OCI-LY1 (cell line): ENCODE results near the gene IFT43.

Experiments
- EZH2 ChIP-seq: fragments of 200-600 bp; sonication (generic), shearing (Covaris generic); IDR thresholded peaks from 2 replicates; pipeline ENCODE4 v1.8.0; 2017; ENCODE audit warnings: borderline replicate concordance, mixed run types, mild to moderate bottlenecking, antibody characterized with exemption, low read length, moderate library complexity, mixed read lengths
- TF ChIP-seq, protein P1 (sequence below): fragments of 200-600 bp; sonication (generic), shearing (Covaris generic); IDR thresholded peaks from 2 replicates; pipeline ENCODE4 v1.5.1; 2017; ENCODE audit warnings: mild to moderate bottlenecking, antibody characterized with exemption, low read length, moderate library complexity, mixed read lengths

DNA sequence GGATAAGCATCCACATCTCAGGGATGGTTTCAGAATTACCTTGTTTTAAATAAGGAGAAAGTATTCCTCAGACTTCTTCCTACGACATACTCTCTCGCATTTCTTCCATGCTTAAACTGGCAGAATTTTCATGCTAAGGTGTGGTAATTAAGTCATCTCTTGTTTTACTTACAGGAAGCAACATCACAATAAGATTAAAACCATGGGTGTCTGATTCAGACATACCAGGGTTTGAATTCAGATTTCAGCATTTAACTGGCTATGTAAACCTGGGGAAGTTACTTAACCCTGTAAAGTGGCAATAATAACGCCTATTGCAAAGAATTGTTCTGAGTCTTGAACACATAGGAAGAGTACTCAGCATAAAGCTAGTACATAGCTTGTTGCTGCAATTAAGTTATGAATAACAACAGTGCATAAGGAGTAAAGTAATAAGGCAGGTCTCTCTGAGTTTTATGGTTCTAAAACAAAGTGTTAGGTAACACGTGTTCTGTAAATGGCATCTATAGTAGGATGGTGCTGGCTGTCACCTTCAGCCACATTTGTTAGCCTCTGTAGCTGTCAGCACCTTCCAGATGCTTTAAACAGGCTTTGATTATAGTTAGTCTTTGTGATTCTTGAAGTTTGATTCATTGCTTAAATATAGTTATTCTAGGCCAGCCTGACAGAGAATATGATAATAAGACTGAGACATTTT, 38.8 kb downstream of the IFT43 start:
- TF ChIP-seq, protein P1, sequence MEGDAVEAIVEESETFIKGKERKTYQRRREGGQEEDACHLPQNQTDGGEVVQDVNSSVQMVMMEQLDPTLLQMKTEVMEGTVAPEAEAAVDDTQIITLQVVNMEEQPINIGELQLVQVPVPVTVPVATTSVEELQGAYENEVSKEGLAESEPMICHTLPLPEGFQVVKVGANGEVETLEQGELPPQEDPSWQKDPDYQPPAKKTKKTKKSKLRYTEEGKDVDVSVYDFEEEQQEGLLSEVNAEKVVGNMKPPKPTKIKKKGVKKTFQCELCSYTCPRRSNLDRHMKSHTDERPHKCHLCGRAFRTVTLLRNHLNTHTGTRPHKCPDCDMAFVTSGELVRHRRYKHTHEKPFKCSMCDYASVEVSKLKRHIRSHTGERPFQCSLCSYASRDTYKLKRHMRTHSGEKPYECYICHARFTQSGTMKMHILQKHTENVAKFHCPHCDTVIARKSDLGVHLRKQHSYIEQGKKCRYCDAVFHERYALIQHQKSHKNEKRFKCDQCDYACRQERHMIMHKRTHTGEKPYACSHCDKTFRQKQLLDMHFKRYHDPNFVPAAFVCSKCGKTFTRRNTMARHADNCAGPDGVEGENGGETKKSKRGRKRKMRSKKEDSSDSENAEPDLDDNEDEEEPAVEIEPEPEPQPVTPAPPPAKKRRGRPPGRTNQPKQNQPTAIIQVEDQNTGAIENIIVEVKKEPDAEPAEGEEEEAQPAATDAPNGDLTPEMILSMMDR, result no peak
- no peak for TF ChIP-seq EZH2
